IMR-90 (cell line): ENCODE measurements around the gene IGLL5. TPM values are rescaled to one million over a fixed set of nuclear protein-coding genes. Genes with fewer than 3 reads are reported as not detected.

ENCODE experiments used
- ATAC-seq: fragments of 200-7000 bp; cut with Tn5 transposase; 2 replicates; pipeline ENCODE4 v1.9.1; 2020; ENCODE audit warnings: low read depth, mild to moderate bottlenecking, moderate library complexity
- BruUV-seq: library from RNA; stranded (reverse); fragments of 400-500 nt; replicated peaks from 2 replicates; lab custom pipeline; 2021; lab: Mats Ljungman, UMichigan
- CTCF ChIA-PET: fragments of 300-600 bp; formaldehyde crosslinking; extraction: SDS; loops from one replicate; lab custom pipeline; 2021; ENCODE audit warnings: antibody characterized with exemption; lab: Yijun Ruan, JAX
- POLR2A ChIA-PET: fragments of 300-600 bp; sonication (Branson Sonifier 250); formaldehyde crosslinking; loops from one replicate; lab custom pipeline; 2022; ENCODE audit warnings: antibody characterized with exemption; ENCODE audit not compliant: unreplicated experiment; lab: Charles Lee
- DNase-seq: peaks from one replicate; pipeline ENCODE4 v3.0.0; 2013
- H2AFZ ChIP-seq: replicated peaks from 2 replicates; pipeline ENCODE3; 2013; ENCODE audit warnings: low read length, mild to moderate bottlenecking; ENCODE audit not compliant: poor library complexity
- H2AK5ac ChIP-seq: 2 replicates; pipeline ENCODE4 v1.6.1; 2013; ENCODE audit warnings: low read depth, low read length, inconsistent platforms
- H2AK9ac ChIP-seq: replicated peaks from 2 replicates; pipeline ENCODE3; 2013; ENCODE audit warnings: mild to moderate bottlenecking, low read depth, low read length, moderate library complexity; ENCODE audit not compliant: poor library complexity
- H2BK120ac ChIP-seq: 2 replicates; pipeline ENCODE4 v1.6.1; 2013; ENCODE audit warnings: low read depth, low read length, inconsistent platforms
- H2BK15ac ChIP-seq: 3 replicates; pipeline ENCODE4 v1.6.1; 2013; ENCODE audit warnings: low read depth, low read length, inconsistent platforms
- H2BK20ac ChIP-seq: 2 replicates; pipeline ENCODE4 v1.6.1; 2013; ENCODE audit warnings: low read depth, mild to moderate bottlenecking, inconsistent platforms, low read length, moderate library complexity
- H2BK5ac ChIP-seq: 2 replicates; pipeline ENCODE4 v1.6.1; 2013; ENCODE audit warnings: mild to moderate bottlenecking, low read depth, low read length, inconsistent platforms; ENCODE audit not compliant: poor library complexity, severe bottlenecking
- H3K14ac ChIP-seq: replicated peaks from 2 replicates; pipeline ENCODE4 v1.6.1; 2013; ENCODE audit warnings: low read depth, low read length, inconsistent platforms
- H3K18ac ChIP-seq: 2 replicates; pipeline ENCODE4 v1.6.1; 2013; ENCODE audit warnings: low read depth, low read length, control low read depth
- H3K23ac ChIP-seq: 2 replicates; pipeline ENCODE4 v1.6.1; 2013; ENCODE audit warnings: low read depth, low read length, inconsistent platforms
- H3K27ac ChIP-seq: 2 replicates; pipeline ENCODE4 v1.5.1; 2013; ENCODE audit warnings: mild to moderate bottlenecking, control low read depth, low read length; ENCODE audit not compliant: insufficient read depth
- H3K27me3 ChIP-seq: 2 replicates; pipeline ENCODE4 v1.6.1; 2013; ENCODE audit warnings: low read length; ENCODE audit not compliant: control insufficient read depth, insufficient read depth
- H3K36me3 ChIP-seq: 2 replicates; pipeline ENCODE4 v1.6.1; 2013; ENCODE audit warnings: low read length, mixed read lengths; ENCODE audit not compliant: control insufficient read depth, insufficient read depth
- H3K4ac ChIP-seq: 2 replicates; pipeline ENCODE4 v1.6.1; 2013; ENCODE audit warnings: low read depth, low read length, inconsistent platforms
- H3K4me1 ChIP-seq: 2 replicates; pipeline ENCODE4 v1.6.1; 2013; ENCODE audit warnings: low read length, mixed read lengths; ENCODE audit not compliant: control insufficient read depth, insufficient read depth
- H3K4me2 ChIP-seq: 2 replicates; pipeline ENCODE4 v1.6.1; 2013; ENCODE audit warnings: low read depth, mild to moderate bottlenecking, control low read depth, low read length, moderate library complexity
- H3K4me3 ChIP-seq: 2 replicates; pipeline ENCODE4 v1.5.1; 2013; ENCODE audit warnings: low read depth, mild to moderate bottlenecking, control low read depth, low read length, moderate library complexity; ENCODE audit not compliant: insufficient read depth
- H3K56ac ChIP-seq: 2 replicates; pipeline ENCODE4 v1.6.1; 2013; ENCODE audit warnings: low read length, inconsistent platforms; ENCODE audit not compliant: insufficient read depth; ENCODE audit errors: extremely low read depth
- H3K79me1 ChIP-seq, 2 experiments: 2 replicates each; pipeline ENCODE4 v1.6.1; 2013; ENCODE audit warnings: low read length in 2 of 2, inconsistent platforms in 1 of 2, low read depth in 1 of 2
- H3K9ac ChIP-seq: 2 replicates; pipeline ENCODE4 v1.6.1; 2013; ENCODE audit warnings: low read depth, low read length, control low read depth
- H3K9me1 ChIP-seq: 2 replicates; pipeline ENCODE4 v1.6.1; 2013; ENCODE audit warnings: low read length, inconsistent platforms; ENCODE audit not compliant: insufficient read depth
- H3K9me3 ChIP-seq: 2 replicates; pipeline ENCODE4 v1.6.1; 2013; ENCODE audit warnings: low read length; ENCODE audit not compliant: control insufficient read depth, insufficient read depth
- H4K20me1 ChIP-seq: 2 replicates; pipeline ENCODE4 v1.6.1; 2013; ENCODE audit warnings: low read length, inconsistent platforms; ENCODE audit not compliant: insufficient read depth
- H4K5ac ChIP-seq: 2 replicates; pipeline ENCODE4 v1.6.1; 2013; ENCODE audit warnings: mild to moderate bottlenecking, low read depth, low read length, control low read depth
- H4K8ac ChIP-seq, 2 experiments: 2 replicates each; pipeline ENCODE4 v1.6.1; 2013; ENCODE audit warnings: low read depth in 2 of 2, low read length in 2 of 2, control low read depth in 1 of 2, inconsistent platforms in 1 of 2
- H4K91ac ChIP-seq: 2 replicates; pipeline ENCODE4 v1.6.1; 2013; ENCODE audit warnings: low read depth, low read length, inconsistent platforms; ENCODE audit not compliant: insufficient read depth
- BHLHE40 ChIP-seq: fragments of 150-350 bp; IDR thresholded peaks from 2 replicates; pipeline ENCODE4 v1.6.1; 2016; ENCODE audit warnings: mild to moderate bottlenecking, low read depth, low read length
- CEBPB ChIP-seq: IDR thresholded peaks from 2 replicates; pipeline ENCODE4 v1.6.1; 2012; ENCODE audit warnings: low read depth, low read length, improper control_type of control experiment
- CHD1 ChIP-seq: IDR thresholded peaks from 2 replicates; pipeline ENCODE4 v1.6.1; 2012; ENCODE audit warnings: low read depth, low read length, improper control_type of control experiment
- CTCF ChIP-seq: conservative IDR thresholded peaks from 2 replicates; pipeline ENCODE4 v1.5.1; 2012; ENCODE audit warnings: mild to moderate bottlenecking, low read depth, low read length, improper control_type of control experiment
- ELK1 ChIP-seq: fragments of 150-350 bp; IDR thresholded peaks from 2 replicates; pipeline ENCODE4 v1.6.1; 2016; ENCODE audit warnings: low read depth, mild to moderate bottlenecking, low read length, moderate library complexity, borderline replicate concordance
- FOS ChIP-seq: fragments of 150-350 bp; IDR thresholded peaks from 2 replicates; pipeline ENCODE4 v1.6.1; 2016; ENCODE audit warnings: low read depth, low read length
- MAFK ChIP-seq: IDR thresholded peaks from 2 replicates; pipeline ENCODE4 v1.6.1; 2012; ENCODE audit warnings: low read depth, low read length, improper control_type of control experiment
- MXI1 ChIP-seq: IDR thresholded peaks from 2 replicates; pipeline ENCODE4 v1.6.1; 2012; ENCODE audit warnings: low read depth, mild to moderate bottlenecking, low read length, moderate library complexity, borderline replicate concordance
- POLR2A ChIP-seq: IDR thresholded peaks from 2 replicates; pipeline ENCODE4 v1.6.1; 2012; ENCODE audit warnings: mild to moderate bottlenecking, low read depth, low read length
- RCOR1 ChIP-seq: IDR thresholded peaks from 2 replicates; pipeline ENCODE4 v1.6.1; 2012; ENCODE audit warnings: mild to moderate bottlenecking, low read length, improper control_type of control experiment; ENCODE audit not compliant: insufficient replicate concordance
- RFX5 ChIP-seq: IDR thresholded peaks from 2 replicates; pipeline ENCODE4 v1.8.0; 2012; ENCODE audit warnings: low read depth, mild to moderate bottlenecking, low read length, moderate library complexity
- SMC3 ChIP-seq: fragments of 150-350 bp; IDR thresholded peaks from 2 replicates; pipeline ENCODE4 v1.6.1; 2016; ENCODE audit warnings: low read depth, mild to moderate bottlenecking, antibody characterized with exemption, low read length, moderate library complexity
- USF2 ChIP-seq: fragments of 150-350 bp; IDR thresholded peaks from 2 replicates; pipeline ENCODE4 v1.6.1; 2017; ENCODE audit warnings: mild to moderate bottlenecking, antibody characterized with exemption, low read length, low read depth
- WGBS, 2 experiments: methylation state at CpG; one replicate each; pipeline versions ENCODE4 v1.1.5 to v1.1.7; 2013; ENCODE audit warnings: missing lambda C conversion rate in 2 of 2; ENCODE audit not compliant: insufficient read length in 1 of 2; ENCODE audit errors: extremely low coverage in 2 of 2; 5-methylcytosine and 5-hydroxymethylcytosine counted together
- dilution Hi-C: fragments of 300-500 bp; cut with HindIII; formaldehyde crosslinking; loops from one replicate; pipeline ENCODE4 v1.14.3; 2018; ENCODE audit warnings: low sequenced_read_pairs; ENCODE audit not compliant: unreplicated experiment
- in situ Hi-C: fragments of 300-500 bp; cut with MboI; formaldehyde crosslinking; loops from 3 replicates; pipeline ENCODE4 v1.14.3; 2019; ENCODE audit warnings: low sequenced_read_pairs, inconsistent platforms, mixed read lengths
- intact Hi-C: fragments of 100-400 bp; cut with micrococcal nuclease; formaldehyde crosslinking; loops from 2 replicates; pipeline ENCODE4 v1.10.0; 2022
- polyA plus RNA-seq, 3 experiments: library from polyadenylated mRNA; depleted of rRNA; stranded (reverse); fragments of >200 nt; gene quantifications; 2 replicates each; pipeline ENCODE4 v1.2.3, GENCODE V29; 2012; ENCODE audit warnings: low replicate concordance in 1 of 3
- total RNA-seq: library from RNA; depleted of rRNA; stranded (reverse); fragments of >200 nt; gene quantifications from 2 replicates; pipeline ENCODE4 v1.2.3, GENCODE V29; 2012

The IGLL5 gene
- total and polyA plus RNA-seq, 2 of the 4 experiments (the other 2 are of a cell fraction), result not detected

- no peak for TF ChIP-seq MAFK
- no peak for TF ChIP-seq CHD1
- no peak for TF ChIP-seq CTCF
- no peak for TF ChIP-seq BHLHE40
- TF ChIP-seq RFX5, result no peak
- TF ChIP-seq SMC3, result no peak
- TF ChIP-seq ELK1, result no peak
- TF ChIP-seq USF2, result no peak
- no peak for TF ChIP-seq RCOR1
- TF ChIP-seq CEBPB, result no peak
- no peak for TF ChIP-seq POLR2A
- TF ChIP-seq FOS, result no peak
- no peak for TF ChIP-seq MXI1
- H3K4me1 ChIP-seq, result no peaks in the 10 kb centered on the region
- no peak overlapping the region for H4K5ac ChIP-seq
- CTCF ChIA-PET, result no interaction called here
- H2AK9ac ChIP-seq, result no peak overlapping the region
- H3K27me3 ChIP-seq, result peaks cover 10% of the 10 kb centered on the region
- H2AFZ ChIP-seq, result no peak overlapping the region
- no peak overlapping the region for H4K8ac ChIP-seq
- no peaks in the 10 kb centered on the region for H3K36me3 ChIP-seq
- no peak overlapping the region for H4K91ac ChIP-seq
- H3K4me2 ChIP-seq, result no peak overlapping the region
- H3K18ac ChIP-seq, result no peak overlapping the region
- no peaks in the 10 kb centered on the region for H3K79me1 ChIP-seq
- no peak overlapping the region for H3K56ac ChIP-seq
- intact Hi-C loops, result no loop called here
- no peak overlapping the region for H2BK15ac ChIP-seq
- no peak overlapping the region for H3K4me3 ChIP-seq
- H3K9ac ChIP-seq, result no peak overlapping the region
- 37% methylated on average over 4 of the region's 8 CpGs; no CpG with 5 or more reads in 1 of the 2 experiments for whole genome bisulfite sequencing, 2 experiments
- no TSS peak for BruUV-seq
- no peak overlapping the region for H3K14ac ChIP-seq
- H3K4ac ChIP-seq, result no peak overlapping the region
- H2AK5ac ChIP-seq, result no peak overlapping the region
- POLR2A ChIA-PET, result no interaction called here
- no peak for ATAC-seq
- no peaks in the 10 kb centered on the region for H3K9me3 ChIP-seq
- no peak overlapping the region for H3K27ac ChIP-seq
- DNase-seq, result no peak
- no peak overlapping the region for H2BK5ac ChIP-seq
- no peaks in the 10 kb centered on the region for H3K9me1 ChIP-seq
- dilution Hi-C loops, result no loop called here
- no peak overlapping the region for H3K23ac ChIP-seq
- no peaks in the 10 kb centered on the region for H4K20me1 ChIP-seq
- in situ Hi-C loops, result loop anchor here (10.0 kb wide), 1 partner anchor 270 kb away; no protein-coding TSS in a partner anchor
- no peak overlapping the region for H2BK20ac ChIP-seq
- H2BK120ac ChIP-seq, result no peak overlapping the region
Observed at GRCh38 chr22:22854466-22854865, 33.1 kb upstream of the IGLL5 start.
